Measurements from ENCODE around the gene SAC3D1. TPM values are rescaled to one million over a fixed set of nuclear protein-coding genes. Genes with fewer than 3 reads are reported as not detected.

SAC3D1 gene
- total RNA-seq, 1 experiment from 2014 or later, result 61.0 TPM

- ATAC-seq, result no peak
- H3K9ac ChIP-seq (ENCODE audit: low read length), result no peak overlapping the region
- POLR2A ChIA-PET (ENCODE audit: unreplicated experiment), result no interaction called here
- no peak for TF ChIP-seq EZH2phosphoT487 (IDR thresholded peaks at IDR 0.05; ENCODE audit: borderline replicate concordance, low read length)
- no peak for TF ChIP-seq EZH2 (IDR thresholded peaks at IDR 0.05; ENCODE audit: low read length, unreplicated experiment)
- no peak for TF ChIP-seq CTCF (conservative IDR thresholded peaks at IDR 0.05; ENCODE audit: low read depth, low read length)
- no peak for DNase-seq
- CTCF ChIA-PET, result no interaction called here
- BruUV-seq (replicated peaks), result no TSS peak
- H3K27me3 ChIP-seq (ENCODE audit: low read length), result no peaks in the 10 kb centered on the region
- H3K4me2 ChIP-seq (ENCODE audit: low read length), result no peak overlapping the region
- H3K9me2 ChIP-seq (replicated peaks; ENCODE audit: low read length), result no peaks in the 10 kb centered on the region
- no peak overlapping the region for H3K27ac ChIP-seq (ENCODE audit: low read length)
- no peaks in the 10 kb centered on the region; the same call in 1 of the 2 replicates for H3K36me3 ChIP-seq (ENCODE audit: low read depth, low read length)
- H3K9me3 ChIP-seq (ENCODE audit: low read length), result no peaks in the 10 kb centered on the region
- H3K4me1 ChIP-seq (ENCODE audit: insufficient read depth, low read length), result peaks cover 10% of the 10 kb centered on the region
- no peaks in the 10 kb centered on the region for H4K20me1 ChIP-seq (ENCODE audit: low read length)
- H2AFZ ChIP-seq (ENCODE audit: low read length), result no peak overlapping the region
- no peaks in the 10 kb centered on the region for H3F3A ChIP-seq (ENCODE audit: low read length, unreplicated experiment)
- intact Hi-C loops (cut with micrococcal nuclease), result no loop called here
- no peak overlapping the region for H3K4me3 ChIP-seq (ENCODE audit: low read length)
- no peaks in the 10 kb centered on the region for H3K79me2 ChIP-seq (ENCODE audit: low read length)
These were observed 8.8 kb upstream of the SAC3D1 start for GRCh38 chr11:65032216-65032615.

GRCh38 chr11:65034423-65034822 lies 6.6 kb upstream of the SAC3D1 start:
- no peaks in the 10 kb centered on the region for H4K20me1 ChIP-seq (ENCODE audit: low read length)
- H3K27me3 ChIP-seq (ENCODE audit: low read length), result no peaks in the 10 kb centered on the region
- DNase-seq (no peak), ATAC-seq (no peak)
- no peak for TF ChIP-seq EZH2phosphoT487 (IDR thresholded peaks at IDR 0.05; ENCODE audit: borderline replicate concordance, low read length)
- no peak for TF ChIP-seq EZH2 (IDR thresholded peaks at IDR 0.05; ENCODE audit: low read length, unreplicated experiment)
- TF ChIP-seq CTCF (conservative IDR thresholded peaks at IDR 0.05; ENCODE audit: low read depth, low read length), result no peak
- H3K9ac ChIP-seq (ENCODE audit: low read length), result no peak overlapping the region
- no peaks in the 10 kb centered on the region for H3K79me2 ChIP-seq (ENCODE audit: low read length)
- H3K36me3 ChIP-seq (ENCODE audit: low read depth, low read length), result no peaks in the 10 kb centered on the region; the same call in 1 of the 2 replicates
- no peaks in the 10 kb centered on the region for H3K9me2 ChIP-seq (replicated peaks; ENCODE audit: low read length)
- no peaks in the 10 kb centered on the region for H3K9me3 ChIP-seq (ENCODE audit: low read length)
- POLR2A ChIA-PET (ENCODE audit: unreplicated experiment), result no interaction called here
- H3K4me3 ChIP-seq (ENCODE audit: low read length), result no peak overlapping the region
- H3K4me2 ChIP-seq (ENCODE audit: low read length), result no peak overlapping the region
- CTCF ChIA-PET, result no interaction called here
- no peaks in the 10 kb centered on the region for H3K4me1 ChIP-seq (ENCODE audit: insufficient read depth, low read length)
- intact Hi-C loops (cut with micrococcal nuclease), result no loop called here
- no peak overlapping the region for H2AFZ ChIP-seq (ENCODE audit: low read length)
- BruUV-seq (replicated peaks), result no TSS peak
- no peaks in the 10 kb centered on the region for H3F3A ChIP-seq (ENCODE audit: low read length, unreplicated experiment)
- H3K27ac ChIP-seq (ENCODE audit: low read length), result no peak overlapping the region

- CTCF ChIA-PET, result no interaction called here
- BruUV-seq (replicated peaks), result no TSS peak
- no peak for ATAC-seq
These were observed 5.4 kb upstream of the SAC3D1 start for GRCh38 chr11:65035579-65035978.

More at GRCh38 chr11:65035579-65035978, 5.4 kb upstream of the SAC3D1 start:
- Histone ChIP-seq H3K9ac (ENCODE audit: low read length) (no peak overlapping the region), H3K4me3 (ENCODE audit: low read length) (no peak overlapping the region), H3K4me2 (ENCODE audit: low read length) (no peak overlapping the region), H2AFZ (ENCODE audit: low read length) (no peak overlapping the region), H3K4me1 (ENCODE audit: insufficient read depth, low read length) (peaks cover 10% of the 10 kb centered on the region; the same call in 1 of the 2 replicates), H3K9me2 (replicated peaks; ENCODE audit: low read length) (no peaks in the 10 kb centered on the region), H3K79me2 (ENCODE audit: low read length) (no peaks in the 10 kb centered on the region), H3K36me3 (ENCODE audit: low read depth, low read length) (no peaks in the 10 kb centered on the region; the same call in 1 of the 2 replicates), H3K27ac (ENCODE audit: low read length) (no peak overlapping the region), H3F3A (ENCODE audit: low read length, unreplicated experiment) (peaks cover 3% of the 10 kb centered on the region), H3K27me3 (ENCODE audit: low read length) (no peaks in the 10 kb centered on the region), H3K9me3 (ENCODE audit: low read length) (no peaks in the 10 kb centered on the region), H4K20me1 (ENCODE audit: low read length) (no peaks in the 10 kb centered on the region)
- intact Hi-C loops (cut with micrococcal nuclease), result no loop called here
- DNase-seq, result no peak
- TF ChIP-seq CTCF (conservative IDR thresholded peaks at IDR 0.05; ENCODE audit: low read depth, low read length) (no peak), EZH2 (IDR thresholded peaks at IDR 0.05; ENCODE audit: low read length, unreplicated experiment) (no peak), EZH2phosphoT487 (IDR thresholded peaks at IDR 0.05; ENCODE audit: borderline replicate concordance, low read length) (no peak)
- POLR2A ChIA-PET (ENCODE audit: unreplicated experiment), result no interaction called here
